ENCODE data around the gene KCNG3.

KCNG3 gene

GRCh38 chr2:42486145-42486906 is 7.5 kb downstream of the KCNG3 start:
- DNase-seq: no peak

- DNase-seq: no peak
Observed at GRCh38 chr2:42480402-42480801, 13.4 kb downstream of the KCNG3 start.

GRCh38 chr2:42474765-42475454 is 18.9 kb downstream of the KCNG3 start:
- no peak for DNase-seq

GRCh38 chr2:42470706-42471105 is 23.1 kb downstream of the KCNG3 start:
- DNase-seq: no peak

GRCh38 chr2:42464631-42465030 is 29.2 kb downstream of the KCNG3 start:
- no peak for DNase-seq

GRCh38 chr2:42463570-42463969 is 30.2 kb downstream of the KCNG3 start:
- no peak for DNase-seq

- no peak for DNase-seq
Observed at GRCh38 chr2:42459296-42459695, 34.5 kb downstream of the KCNG3 start.

- no peak for DNase-seq
Observed at GRCh38 chr2:42458396-42458795, 35.4 kb downstream of the KCNG3 start.

GRCh38 chr2:42457011-42457410 is 36.8 kb downstream of the KCNG3 start:
- DNase-seq: no peak

GRCh38 chr2:42456126-42456839 is 37.5 kb downstream of the KCNG3 start:
- no peak for DNase-seq

- no peak for DNase-seq
Observed at GRCh38 chr2:42452545-42452944, 41.2 kb downstream of the KCNG3 start.

GRCh38 chr2:42450136-42450535 is 43.6 kb downstream of the KCNG3 start:
- DNase-seq: no peak

- no peak for DNase-seq
Observed at GRCh38 chr2:42449163-42450087, 44.4 kb downstream of the KCNG3 start.

GRCh38 chr2:42448163-42448562 is 45.6 kb downstream of the KCNG3 start:
- no peak for DNase-seq

- DNase-seq: no peak
Observed at GRCh38 chr2:42446503-42447271, 47.1 kb downstream of the KCNG3 start.

GRCh38 chr2:42443718-42444399 is 49.9 kb downstream of the KCNG3 start:
- DNase-seq: no peak

GRCh38 chr2:42442774-42443173 is 51.0 kb downstream of the KCNG3 start:
- no peak for DNase-seq

- DNase-seq: no peak
Observed at GRCh38 chr2:42438685-42439084, 55.1 kb downstream of the KCNG3 start.

- DNase-seq: no peak
Observed at GRCh38 chr2:42436370-42436769, 57.4 kb downstream of the KCNG3 start.

- no peak for DNase-seq
Observed at GRCh38 chr2:42435628-42436027, 58.2 kb downstream of the KCNG3 start.

- no peak for DNase-seq
Observed at GRCh38 chr2:42430188-42430587, 63.6 kb downstream of the KCNG3 start.
